Measurements from ENCODE around the gene DNAJC15. TPM values are rescaled to one million over a fixed set of nuclear protein-coding genes. Genes with fewer than 3 reads are reported as not detected.

DNAJC15 gene
- total RNA-seq, 1 experiment from 2014 or later, result 20.3 TPM

- Histone ChIP-seq H3K27me3 (ENCODE audit: control insufficient read depth, insufficient read depth, low read length) (no peaks in the 10 kb centered on the region), H3K4me3 (ENCODE audit: low read depth in 2 of 2, low read length in 2 of 2) (no peak overlapping the region), H3K4me1 (ENCODE audit: control insufficient read depth, insufficient read depth, low read length) (no peaks in the 10 kb centered on the region), H3K27ac (ENCODE audit: low read length) (no peak overlapping the region), H3K36me3 (ENCODE audit: control insufficient read depth, insufficient read depth, low read length) (no peaks in the 10 kb centered on the region), H3K9me3 (ENCODE audit: control insufficient read depth, insufficient read depth, low read depth, low read length) (no peaks in the 10 kb centered on the region)
- DNase-seq (ENCODE audit: low read depth, low spot score) (no peak), ATAC-seq (no peak)
- BruUV-seq (replicated peaks), result no TSS peak
- TF ChIP-seq SIN3A (IDR thresholded peaks at IDR 0.05; ENCODE audit: borderline replicate concordance, insufficient read depth, low read depth, low read length) (no peak), POLR2AphosphoS5 (IDR thresholded peaks at IDR 0.05; ENCODE audit: low read depth, low read length) (no peak), REST (IDR thresholded peaks at IDR 0.05; ENCODE audit: insufficient read depth in 1 of 2, low read depth in 2 of 2, low read length in 1 of 2) (no peak), CTCF (IDR thresholded peaks at IDR 0.05) (no peak)
- in situ Hi-C loops (cut with HindIII; ENCODE audit: low pct_unique_long_range_greater_than_20kb, low sequenced_read_pairs) (no loop called here), intact Hi-C loops (cut with micrococcal nuclease; ENCODE audit: unreplicated experiment) (no loop called here)
- ChIA-PET CTCF (no interaction called here), POLR2A (no interaction called here)
Measured at GRCh38 chr13:43006893-43007631, 16.3 kb upstream of the DNAJC15 start.

- BruUV-seq (replicated peaks), result no TSS peak
- Histone ChIP-seq H3K27ac (ENCODE audit: low read length) (no peak overlapping the region), H3K36me3 (ENCODE audit: control insufficient read depth, insufficient read depth, low read length) (no peaks in the 10 kb centered on the region), H3K27me3 (ENCODE audit: control insufficient read depth, insufficient read depth, low read length) (no peaks in the 10 kb centered on the region), H3K4me1 (ENCODE audit: control insufficient read depth, insufficient read depth, low read length) (no peaks in the 10 kb centered on the region), H3K9me3 (ENCODE audit: control insufficient read depth, insufficient read depth, low read depth, low read length) (no peaks in the 10 kb centered on the region), H3K4me3 (ENCODE audit: low read depth in 2 of 2, low read length in 2 of 2) (no peak overlapping the region)
- DNase-seq (ENCODE audit: low read depth, low spot score) (no peak), ATAC-seq (no peak)
- in situ Hi-C loops (cut with HindIII; ENCODE audit: low pct_unique_long_range_greater_than_20kb, low sequenced_read_pairs) (no loop called here), intact Hi-C loops (cut with micrococcal nuclease; ENCODE audit: unreplicated experiment) (no loop called here)
- ChIA-PET CTCF (no interaction called here), POLR2A (no interaction called here)
- no peak for TF ChIP-seq POLR2AphosphoS5 (IDR thresholded peaks at IDR 0.05; ENCODE audit: low read depth, low read length)
- no peak for TF ChIP-seq TCF7L2 (IDR thresholded peaks at IDR 0.05; ENCODE audit: low read depth, low read length)
- no peak for TF ChIP-seq REST (IDR thresholded peaks at IDR 0.05; ENCODE audit: insufficient read depth in 1 of 2, low read depth in 2 of 2, low read length in 1 of 2)
- no peak for TF ChIP-seq CTCF (IDR thresholded peaks at IDR 0.05)
- no peak for TF ChIP-seq SIN3A (IDR thresholded peaks at IDR 0.05; ENCODE audit: borderline replicate concordance, insufficient read depth, low read depth, low read length)
Measured at GRCh38 chr13:43008596-43008995, 14.8 kb upstream of the DNAJC15 start.

Measured in Panc1 (cell line).